Hematopoietic multipotent progenitor cell treated with erythropoietin and hydrocortisone succinate and interleukin-3 and kit ligand, for 15 days (in vitro differentiated cells): ENCODE measurements around the gene HOXD9.

Experiments
- DNase-seq: peaks from one replicate; pipeline ENCODE4 v3.0.0-alpha.2; 2015; ENCODE audit warnings: low spot score

Gene HOXD9

DNA sequence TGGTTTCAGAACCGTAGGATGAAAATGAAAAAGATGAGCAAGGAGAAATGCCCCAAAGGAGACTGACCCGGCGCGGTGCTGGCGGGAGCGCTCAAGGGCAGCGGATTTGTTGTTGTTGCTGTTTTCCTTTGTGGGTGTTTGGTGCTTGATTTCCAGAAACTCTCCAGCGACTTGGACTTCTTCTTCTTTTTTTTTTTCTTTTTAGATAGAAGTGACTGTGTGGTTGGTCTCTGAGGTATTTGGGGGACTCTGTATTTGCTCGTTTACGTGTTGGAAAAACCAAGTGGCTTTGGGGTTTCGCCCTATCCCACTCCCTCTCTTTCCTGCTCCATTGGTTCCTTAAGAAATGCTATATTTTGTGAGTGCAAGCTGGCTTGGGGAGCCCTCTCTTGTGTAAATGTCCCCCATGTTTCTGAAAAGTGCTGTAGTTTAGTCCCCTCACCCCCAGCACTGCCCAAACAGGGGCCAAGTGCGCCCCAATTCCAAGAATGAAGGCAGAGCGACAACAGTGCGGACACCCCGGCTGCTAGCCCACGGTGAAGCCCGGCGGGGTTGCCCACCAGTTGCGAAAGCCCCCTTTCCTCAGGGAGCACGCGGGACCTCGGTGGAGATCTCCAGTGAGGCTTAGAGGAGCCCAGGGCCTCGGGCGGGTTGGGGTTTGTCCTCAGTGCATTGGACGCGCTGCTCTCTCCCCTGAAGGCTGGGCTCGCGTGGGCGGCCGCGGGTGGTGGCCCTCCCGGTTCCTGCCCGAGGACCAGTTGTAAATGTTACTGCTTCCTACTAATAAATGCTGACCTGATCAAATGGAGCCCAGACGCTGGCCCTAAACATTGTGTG is 1.8 kb downstream of the HOXD9 start:
- DNase-seq = no peak

GRCh38 chr2:176124947-176125771 is 2.6 kb downstream of the HOXD9 start:
- DNase-seq = no peak

GRCh38 chr2:176125772-176126054 is 3.2 kb downstream of the HOXD9 start:
- DNase-seq = no peak

DNA sequence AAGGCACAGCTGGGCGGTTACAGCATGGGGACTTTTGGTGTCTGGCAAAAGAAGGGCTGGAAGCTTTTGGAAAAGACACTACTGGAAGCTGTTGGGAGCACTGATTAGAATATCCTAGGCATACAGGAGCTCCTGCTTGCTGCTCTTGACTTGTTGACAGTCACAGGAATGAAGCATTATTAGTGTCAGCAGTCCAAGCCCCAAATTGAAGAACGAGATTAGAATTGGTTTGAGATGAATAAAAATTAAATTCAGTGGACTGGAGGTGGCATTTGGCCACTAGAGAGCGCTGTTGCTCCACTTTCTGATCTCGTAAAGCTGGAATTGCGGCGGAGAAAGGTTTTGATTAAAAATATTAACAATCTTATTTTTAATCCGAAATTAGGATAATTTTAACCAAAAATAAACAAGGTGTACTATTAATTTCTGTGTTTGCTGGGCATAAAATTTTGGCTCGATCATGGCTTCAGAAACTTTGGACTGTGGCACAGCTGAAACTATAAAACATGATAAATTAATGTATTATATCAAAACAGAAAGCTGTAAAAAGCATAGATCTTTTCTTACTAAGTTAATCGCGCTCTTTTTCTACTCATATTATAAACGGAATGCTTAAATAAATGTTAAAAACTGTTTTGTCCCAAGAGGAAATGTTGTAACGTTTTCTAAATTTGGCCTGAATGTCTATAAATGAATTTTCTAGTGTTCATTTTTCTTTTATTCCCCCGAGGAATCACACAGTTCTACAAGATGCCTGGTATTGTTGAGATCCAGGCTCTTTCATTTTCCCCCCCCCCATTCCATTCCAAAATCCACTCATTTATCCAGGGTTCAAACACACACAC is 4.6 kb downstream of the HOXD9 start:
- peak; percentile 60 for DNase-seq

- DNase-seq = no peak
These were observed 5.2 kb downstream of the HOXD9 start for GRCh38 chr2:176127774-176128072.

DNA sequence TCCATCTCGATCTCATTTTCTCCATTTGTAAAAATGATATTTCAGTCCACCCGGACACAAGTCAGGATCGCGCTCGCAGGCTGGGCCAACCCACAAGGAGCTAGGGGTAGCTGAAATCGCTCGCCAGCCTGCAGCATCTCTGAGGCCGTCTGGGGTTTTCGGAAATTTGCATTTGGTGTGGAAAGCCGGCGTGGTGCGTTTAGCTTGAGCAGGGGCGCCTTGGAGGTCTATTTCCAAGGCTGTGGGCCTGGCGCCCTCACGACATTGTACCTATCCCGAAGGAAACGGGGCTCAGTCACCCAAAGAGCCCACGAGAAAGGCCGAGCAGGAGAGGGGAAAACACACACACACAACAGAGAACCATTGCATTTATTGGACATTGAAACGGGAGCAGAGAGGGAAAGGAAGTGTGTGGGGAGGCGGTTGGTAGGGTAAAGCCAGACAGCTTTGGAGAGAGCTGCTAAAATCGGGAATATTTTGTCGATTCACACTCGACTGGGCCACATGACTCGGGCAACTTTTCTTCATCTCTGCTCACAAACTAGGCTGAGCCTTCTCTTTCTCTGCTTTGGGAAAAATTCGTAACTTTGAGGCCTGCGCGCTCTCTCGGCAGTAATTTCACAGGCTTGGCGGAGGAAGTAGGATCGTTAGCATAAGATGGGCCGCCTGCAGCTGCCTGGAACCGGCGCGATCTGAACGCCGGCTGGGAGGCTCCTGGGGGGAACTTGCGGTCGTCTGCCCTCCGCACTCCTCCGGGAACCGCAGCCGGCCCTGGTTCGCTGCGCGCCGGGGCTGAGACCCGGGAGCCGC is 5.9 kb downstream of the HOXD9 start:
- DNase-seq = no peak

DNA sequence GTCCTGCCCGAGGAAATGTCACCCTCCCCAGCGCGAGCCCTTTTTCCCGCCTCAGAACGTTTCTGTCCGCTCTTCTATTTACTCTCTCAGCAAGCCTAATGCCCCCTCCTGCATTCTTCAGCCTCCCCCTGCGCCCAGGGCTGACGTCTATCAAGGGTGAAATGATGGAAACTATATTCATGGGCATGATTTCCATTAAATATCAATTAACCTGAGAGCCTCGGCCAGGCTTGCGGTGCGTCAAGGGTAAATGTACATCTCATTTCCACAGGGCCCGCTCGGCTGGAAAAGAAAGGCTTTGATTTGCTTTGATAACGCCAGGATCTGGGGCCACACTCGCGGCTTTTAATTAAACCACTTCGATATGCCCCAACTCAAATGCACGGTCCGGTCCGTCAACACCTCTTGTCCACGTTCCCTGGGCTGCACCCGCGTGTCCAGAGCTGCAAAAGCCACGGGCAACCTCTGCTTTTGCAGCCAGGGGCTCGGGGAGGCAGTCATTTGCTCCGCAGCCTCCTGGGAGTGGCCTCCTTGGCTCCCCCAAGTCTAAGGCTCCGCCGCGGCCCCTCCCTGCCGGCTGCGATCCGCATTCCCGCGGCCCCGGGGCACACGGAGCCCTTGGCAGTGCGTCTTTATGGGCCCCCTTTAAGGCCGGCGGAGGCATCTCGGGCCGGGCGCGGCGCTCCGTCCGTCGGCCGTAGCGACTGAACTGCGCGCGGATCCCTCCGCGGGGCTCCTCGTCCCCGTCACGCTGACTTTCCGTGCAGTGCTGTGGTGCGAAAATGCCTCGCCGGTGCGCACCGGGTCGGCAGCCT is 6.7 kb downstream of the HOXD9 start, which contains the start of gene HOXD8:
TSS of gene HOXD8 (plus strand) at position 724 of the 815 bp plus-strand sequence. CDS start 662 bp downstream, outside the sequence.
- no peak for DNase-seq

- DNase-seq = no peak
These were observed 7.3 kb downstream of the HOXD9 start for GRCh38 chr2:176129813-176130146.

DNA sequence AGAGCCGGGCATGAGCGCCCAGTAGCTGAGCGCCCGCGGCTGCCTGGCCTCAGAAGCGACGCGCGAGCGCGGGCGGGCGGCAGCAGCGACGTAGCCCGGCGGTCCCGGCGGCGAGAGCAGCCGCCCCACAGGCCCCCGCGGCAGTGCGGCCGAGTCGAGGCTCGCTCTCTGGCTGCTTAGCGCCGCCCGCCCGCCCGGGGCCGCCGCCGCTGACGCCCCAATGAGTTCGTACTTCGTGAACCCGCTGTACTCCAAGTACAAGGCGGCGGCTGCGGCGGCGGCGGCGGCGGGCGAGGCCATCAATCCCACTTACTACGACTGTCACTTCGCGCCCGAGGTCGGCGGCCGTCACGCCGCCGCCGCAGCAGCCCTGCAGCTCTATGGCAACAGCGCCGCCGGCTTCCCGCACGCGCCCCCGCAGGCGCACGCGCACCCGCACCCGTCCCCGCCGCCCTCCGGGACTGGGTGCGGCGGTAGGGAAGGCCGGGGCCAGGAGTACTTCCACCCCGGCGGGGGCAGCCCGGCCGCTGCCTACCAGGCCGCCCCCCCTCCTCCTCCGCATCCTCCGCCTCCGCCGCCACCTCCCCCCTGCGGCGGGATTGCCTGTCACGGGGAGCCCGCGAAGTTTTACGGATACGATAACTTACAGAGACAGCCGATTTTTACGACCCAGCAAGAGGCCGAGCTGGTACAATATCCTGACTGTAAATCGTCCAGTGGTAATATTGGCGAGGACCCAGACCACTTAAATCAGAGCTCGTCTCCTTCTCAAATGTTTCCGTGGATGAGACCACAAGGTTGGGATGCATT is 7.8 kb downstream of the HOXD9 start:
- DNase-seq = no peak

DNA sequence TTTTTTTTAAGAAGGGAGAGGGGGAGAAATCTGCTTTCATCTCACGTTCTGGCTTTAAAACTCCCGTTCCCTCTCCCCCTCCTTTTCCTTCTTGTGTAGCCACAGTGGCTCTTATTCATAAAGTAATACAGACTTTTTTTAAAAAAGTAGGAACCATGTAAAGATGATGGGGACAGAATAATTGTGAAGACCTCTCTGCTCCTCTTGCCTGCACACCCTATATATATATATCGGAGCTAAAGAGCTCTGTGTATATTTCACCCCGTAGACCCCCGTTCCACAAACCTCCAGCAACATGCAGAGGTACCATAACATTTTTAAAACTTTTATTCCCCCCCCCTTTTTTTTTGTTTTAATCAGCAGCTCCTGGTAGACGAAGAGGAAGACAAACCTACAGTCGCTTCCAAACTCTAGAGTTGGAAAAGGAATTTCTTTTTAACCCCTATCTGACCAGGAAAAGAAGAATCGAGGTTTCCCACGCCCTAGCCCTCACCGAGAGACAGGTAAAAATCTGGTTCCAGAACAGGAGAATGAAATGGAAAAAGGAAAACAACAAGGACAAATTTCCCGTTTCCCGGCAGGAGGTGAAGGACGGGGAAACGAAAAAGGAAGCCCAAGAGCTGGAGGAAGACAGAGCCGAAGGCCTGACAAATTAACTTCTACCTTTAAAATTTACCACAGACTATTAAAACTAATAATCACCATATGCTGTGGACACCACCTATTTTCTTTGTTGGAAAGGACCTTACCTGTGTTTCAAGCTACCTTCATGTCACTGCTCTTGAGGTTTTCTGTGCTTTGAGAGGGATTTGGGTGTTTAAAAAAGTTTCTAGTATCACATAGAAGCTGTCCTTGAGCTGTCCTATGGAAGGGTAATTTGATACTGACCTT is 8.7 kb downstream of the HOXD9 start:
- DNase-seq = no peak

- no peak for DNase-seq
These were observed 9.3 kb downstream of the HOXD9 start for GRCh38 chr2:176131848-176132158.

DNA sequence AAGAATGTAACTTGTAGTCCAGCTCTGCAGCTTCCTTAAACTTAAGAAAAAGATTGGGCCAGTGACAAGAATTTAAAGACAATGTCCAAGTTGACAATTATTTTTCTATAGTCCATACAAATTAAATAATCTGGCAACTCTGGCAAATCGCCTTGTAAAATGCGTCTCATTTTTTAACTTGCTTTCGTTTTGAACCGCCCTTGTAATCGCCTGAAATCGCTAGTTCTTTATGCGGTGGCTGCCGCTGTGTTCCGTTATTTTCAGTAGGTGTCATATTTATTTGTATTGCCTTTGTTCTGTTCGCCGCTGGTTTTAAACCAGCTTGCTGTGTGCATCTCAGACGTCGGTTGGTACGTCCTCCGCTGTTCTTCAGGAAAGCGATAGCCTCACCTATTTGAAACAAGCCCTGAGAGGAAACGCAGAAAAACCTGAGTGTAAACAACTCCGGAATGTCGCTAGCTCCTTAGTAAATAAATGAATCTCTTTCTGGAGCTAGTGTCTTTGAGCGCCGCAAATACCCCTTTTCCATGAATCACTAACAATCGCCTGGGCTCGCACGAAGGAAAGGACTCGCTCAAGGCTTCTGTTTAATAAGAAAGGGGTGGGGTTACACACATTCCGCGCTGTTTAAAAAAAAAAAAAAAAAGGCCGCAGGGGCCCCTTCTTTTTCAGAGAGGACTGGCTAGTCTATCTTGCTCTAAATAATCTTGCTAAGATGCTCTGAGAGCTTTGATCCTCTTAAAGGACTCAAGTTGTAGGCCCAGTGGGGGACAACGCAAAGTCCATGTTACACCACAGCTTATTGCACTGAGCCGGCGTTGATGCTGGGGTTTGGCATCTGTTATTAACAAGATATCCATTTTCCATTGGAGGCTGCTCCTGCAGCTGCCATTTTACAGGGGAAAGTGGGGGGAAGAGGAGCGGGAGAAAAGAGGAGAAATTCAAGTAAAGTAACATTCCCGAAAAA is 10.0 kb downstream of the HOXD9 start:
- no peak for DNase-seq

DNA sequence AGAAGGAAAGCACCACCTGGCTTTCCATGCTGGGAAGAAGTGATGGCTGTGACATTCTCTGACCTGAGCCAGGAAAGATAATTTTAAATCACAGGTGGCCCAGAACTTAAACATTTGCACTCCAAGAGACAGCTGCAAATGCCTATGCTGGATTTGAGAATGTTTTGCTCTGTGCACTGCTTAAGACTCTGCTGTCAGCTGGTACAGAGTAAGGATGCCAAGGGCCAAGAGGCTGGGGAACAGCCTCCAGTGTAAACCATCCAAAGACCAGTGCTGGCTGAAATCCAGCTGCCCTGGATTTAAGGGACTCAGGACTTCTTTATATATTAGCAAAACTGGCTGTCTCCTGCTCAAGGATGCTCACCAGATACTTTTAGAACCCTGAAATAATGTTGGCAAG is 10.9 kb downstream of the HOXD9 start:
- no peak for DNase-seq

DNA sequence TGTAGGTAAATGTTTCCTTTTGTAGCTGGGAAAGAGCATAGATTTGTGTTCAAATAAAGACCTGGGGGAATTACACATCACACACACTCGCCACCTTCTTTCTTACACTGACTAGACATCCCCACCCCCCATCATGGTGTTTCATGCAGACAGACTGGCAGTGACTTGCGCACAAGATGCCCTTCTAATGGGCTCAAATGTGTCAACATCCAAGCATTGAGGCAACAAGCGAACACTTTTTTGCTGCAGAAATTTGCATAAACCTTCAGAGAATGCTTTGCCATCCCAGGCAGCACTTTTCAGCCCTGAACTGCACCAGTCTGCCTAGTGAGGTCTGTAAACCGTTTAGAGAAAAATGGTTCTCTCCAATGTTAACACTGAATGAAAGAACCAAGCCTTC is 11.5 kb downstream of the HOXD9 start:
- DNase-seq = no peak

DNA sequence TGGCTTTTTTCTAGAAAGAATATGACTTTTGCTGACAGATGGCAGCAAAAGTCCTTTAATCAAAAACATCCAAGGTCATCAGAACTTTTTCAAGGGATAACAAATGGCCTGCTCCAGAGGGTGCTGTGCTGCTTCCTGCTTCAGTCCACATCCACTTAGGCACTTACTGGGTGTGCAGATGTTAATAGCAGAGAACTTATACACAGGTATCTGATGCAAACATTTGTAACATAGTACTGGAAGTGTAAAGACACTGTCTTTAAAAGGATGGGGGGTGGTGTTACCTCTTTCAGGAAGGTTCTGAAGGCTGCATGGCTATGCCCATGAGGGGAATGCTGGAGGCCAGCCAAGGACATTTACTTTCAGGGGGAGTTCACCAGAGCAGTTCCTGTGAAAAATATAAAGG is 12.5 kb downstream of the HOXD9 start:
- no peak for DNase-seq

DNA sequence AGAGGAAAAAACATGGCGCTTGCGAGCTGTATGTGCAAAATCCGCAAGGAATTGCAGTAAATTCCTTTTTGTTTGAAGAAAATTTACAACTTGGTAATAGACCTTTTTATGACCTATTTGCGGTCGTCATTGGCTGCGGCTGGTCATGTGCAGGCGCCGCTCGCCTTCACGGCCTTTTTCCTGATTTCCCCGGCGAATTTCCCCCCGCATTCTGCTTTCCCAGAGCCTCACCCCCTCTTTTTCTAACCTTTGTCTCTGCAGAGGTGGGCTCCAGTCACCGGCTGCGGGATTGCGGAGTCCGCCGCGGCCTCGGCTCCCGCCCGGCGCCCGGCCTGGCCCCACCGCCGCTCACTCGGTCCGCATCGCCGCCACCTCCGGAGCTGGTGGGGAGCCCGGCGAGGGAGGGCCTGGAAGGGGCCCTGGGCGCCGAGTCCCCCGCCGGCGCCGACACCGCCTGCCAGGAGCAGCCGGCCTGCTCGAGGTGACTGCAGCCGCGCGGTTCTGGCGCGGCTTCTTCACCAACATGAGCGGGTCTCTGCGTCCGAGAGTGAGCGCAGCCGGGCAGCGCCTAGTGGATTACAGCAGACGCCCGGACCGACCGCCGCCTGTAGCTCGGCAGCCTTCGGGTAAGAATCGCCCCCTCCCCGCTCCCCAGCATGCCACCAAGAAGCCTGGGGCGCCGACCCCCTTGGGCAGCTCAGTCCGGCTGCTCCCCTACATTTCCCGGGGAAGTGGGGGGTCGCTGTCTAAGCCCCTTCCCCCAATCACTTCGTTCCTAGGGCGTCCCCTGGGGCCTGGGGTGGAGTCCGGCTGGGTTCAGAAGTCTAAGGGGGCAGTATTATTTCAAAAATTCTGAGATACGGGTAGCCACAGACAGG is 14.1 kb downstream of the HOXD9 start:
- no peak for DNase-seq

DNA sequence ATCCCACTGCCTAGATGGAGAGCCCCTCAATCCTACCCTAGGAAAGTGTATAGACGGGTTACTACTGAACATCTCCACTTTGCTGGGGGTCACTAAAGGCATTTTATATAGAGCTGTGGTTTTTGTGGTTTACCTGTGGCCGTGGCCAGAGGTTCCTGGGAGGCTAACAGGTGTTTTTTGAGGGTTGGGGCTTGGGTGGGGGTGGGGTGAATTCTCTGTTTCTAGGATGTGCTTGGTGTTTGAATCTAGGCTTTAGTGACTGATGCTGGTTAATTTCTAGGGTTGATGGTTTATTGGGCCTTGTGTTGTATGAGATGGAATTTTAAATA is 14.7 kb downstream of the HOXD9 start:
- no peak for DNase-seq
